Right ventricle myocardium superior (tissue), 1 donor: Measurements from ENCODE around the gene LCNL1. TPM values are rescaled to one million over a fixed set of nuclear protein-coding genes. Genes with fewer than 3 reads are reported as not detected.
"Not testable (repeated sequence)": the region's sequence is repeated elsewhere in the genome, so short reads cannot be mapped to it uniquely, and the experiment has no call there.

Experiments
- ATAC-seq: fragments of 200-7000 bp; cut with Tn5 transposase; one replicate; pipeline ENCODE4 v1.9.1; 2020; ENCODE audit warnings: mild to moderate bottlenecking; ENCODE audit not compliant: poor library complexity
- DNase-seq: peaks from one replicate; pipeline ENCODE4 v3.0.0-alpha.2; 2020
- intact Hi-C: fragments of 100-400 bp; cut with DNase I; formaldehyde crosslinking; loops from one replicate; pipeline ENCODE4 v1.11.2; 2022
- total RNA-seq: library from RNA; stranded (reverse); fragmentation: NEBNext Ultra II Directional; extraction: Animal tissue kit (Norgen Biotek cat#: 25700); gene quantifications from one replicate; pipeline ENCODE4 v1.2.1, GENCODE V29; 2021
- donor health status: DM: no; HTN: yes; CAD: no; lungs with severe emphysema.

LCNL1 gene
- total RNA-seq, 1 donor from 2014 or later: 9.7 TPM

- ATAC-seq: no peak
- intact Hi-C loops: no loop called here
These were observed 44.8 kb downstream of the LCNL1 start, which contains the start of gene ABCA2 for GRCh38 chr9:137027369-137028262. ABCA2 (minus strand) TSS chr9:137028237; CDS start chr9:137028140, 97 bp downstream.

GRCh38 chr9:137028263-137029057 lies 45.7 kb downstream of the LCNL1 start:
- ATAC-seq (peak; percentile 67), DNase-seq (peak; percentile 84)
- intact Hi-C loops: no loop called here

More at GRCh38 chr9:137027369-137028262, 44.8 kb downstream of the LCNL1 start, which contains the start of gene ABCA2:
- DNase-seq: no peak

- DNase-seq (peak; percentile 91), ATAC-seq (peak; percentile 80)
- intact Hi-C loops: no loop called here
These were observed 46.5 kb downstream of the LCNL1 start for GRCh38 chr9:137029058-137029936.

GRCh38 chr9:137030006-137030405 lies 47.2 kb downstream of the LCNL1 start:
- DNase-seq: no peak
- no peak for ATAC-seq
- intact Hi-C loops: no loop called here

GRCh38 chr9:137030538-137031527 lies 48.0 kb downstream of the LCNL1 start:
- ATAC-seq (no peak), DNase-seq (peak; percentile 72)
- intact Hi-C loops: no loop called here

- DNase-seq (no peak), ATAC-seq (no peak)
- intact Hi-C loops: no loop called here
These were observed 49.3 kb downstream of the LCNL1 start, which contains the start of gene FUT7 for GRCh38 chr9:137031904-137032640. FUT7 (minus strand) TSS chr9:137032088; CDS start chr9:137031991, 97 bp downstream.

GRCh38 chr9:137032858-137033257 lies 50.1 kb downstream of the LCNL1 start:
- intact Hi-C loops: no loop called here
- ATAC-seq (peak; percentile 9), DNase-seq (peak; percentile 88)

- ATAC-seq, intact Hi-C loops, DNase-seq: not testable (repeated sequence)
These were observed 50.7 kb downstream of the LCNL1 start for GRCh38 chr9:137033481-137033880.

GRCh38 chr9:137034039-137034708 lies 51.4 kb downstream of the LCNL1 start:
- DNase-seq (peak; percentile 81), ATAC-seq (peak; percentile 16)
- intact Hi-C loops: loop anchor here (2.0 kb wide), 1 partner anchor 87 kb away; no protein-coding TSS in a partner anchor

- peak; percentile 89 for DNase-seq
- peak; percentile 84 for ATAC-seq
- intact Hi-C loops: loop anchor here (1.0 to 2.0 kb wide), 2 partner anchors 88 to 248 kb away; no protein-coding TSS in a partner anchor
These were observed 52.1 kb downstream of the LCNL1 start for GRCh38 chr9:137034709-137035506.

Other genes with a start within 250 kb of the LCNL1 start
- 7.7 TPM for gene LCN10, start 240.1 kb upstream of the LCNL1 start, total RNA-seq
- 13.0 TPM for gene LCN6, start 234.5 kb upstream of the LCNL1 start, total RNA-seq
- gene LCN8, start 224.8 kb upstream of the LCNL1 start, total RNA-seq: not detected
- gene LCN15, start 218.5 kb upstream of the LCNL1 start, total RNA-seq: not detected
- 70.9 TPM for gene TMEM141, start 191.6 kb upstream of the LCNL1 start, total RNA-seq
- gene CCDC183, start 186.7 kb upstream of the LCNL1 start, total RNA-seq: 1.5 TPM
- 68.0 TPM for gene RABL6, start 175.0 kb upstream of the LCNL1 start, total RNA-seq
- gene AJM1, start 140.5 kb upstream of the LCNL1 start, total RNA-seq: 7.3 TPM
- 345 TPM for gene PHPT1, start 133.6 kb upstream of the LCNL1 start, total RNA-seq
- 13.2 TPM for gene MAMDC4, start 130.6 kb upstream of the LCNL1 start, total RNA-seq
- 325 TPM for gene EDF1, start 116.7 kb upstream of the LCNL1 start, total RNA-seq
- gene TRAF2, start 96.5 kb upstream of the LCNL1 start, total RNA-seq: 9.1 TPM
- gene FBXW5, start 38.3 kb upstream of the LCNL1 start, total RNA-seq: 142 TPM
- 1.1 TPM for gene C8G, start 37.8 kb upstream of the LCNL1 start, total RNA-seq
- 2.1 TPM for gene LCN12, start 30.7 kb upstream of the LCNL1 start, total RNA-seq
- gene PTGDS, start 5.5 kb upstream of the LCNL1 start, total RNA-seq: 6,152 TPM
- 19.4 TPM for gene PAXX, start 9.4 kb downstream of the LCNL1 start, total RNA-seq
- 2.7 TPM for gene CLIC3, start 13.6 kb downstream of the LCNL1 start, total RNA-seq
- gene ABCA2, start 45.2 kb downstream of the LCNL1 start, total RNA-seq: 26.7 TPM
- not detected for gene FUT7, start 49.1 kb downstream of the LCNL1 start, total RNA-seq
- gene NPDC1, start 63.2 kb downstream of the LCNL1 start, total RNA-seq: 59.1 TPM
- 1.9 TPM for gene ENTPD2, start 71.1 kb downstream of the LCNL1 start, total RNA-seq
- 0.22 TPM for gene SAPCD2, start 87.6 kb downstream of the LCNL1 start, total RNA-seq
- gene UAP1L1, start 94.5 kb downstream of the LCNL1 start, total RNA-seq: 11.3 TPM
- 20.3 TPM for gene MAN1B1, start 104.0 kb downstream of the LCNL1 start, total RNA-seq
- 153 TPM for gene DPP7, start 131.7 kb downstream of the LCNL1 start, total RNA-seq
- not detected for gene GRIN1, start 156.2 kb downstream of the LCNL1 start, total RNA-seq
- gene LRRC26, start 187.1 kb downstream of the LCNL1 start, total RNA-seq: not detected
- not detected for gene TMEM210, start 189.1 kb downstream of the LCNL1 start, total RNA-seq
- 33.9 TPM for gene ANAPC2, start 205.6 kb downstream of the LCNL1 start, total RNA-seq
- gene SSNA1, start 205.7 kb downstream of the LCNL1 start, total RNA-seq: 73.7 TPM
- gene TPRN, start 217.7 kb downstream of the LCNL1 start, total RNA-seq: 19.0 TPM
- 44.9 TPM for gene TMEM203, start 222.7 kb downstream of the LCNL1 start, total RNA-seq
- 5.5 TPM for gene NDOR1, start 222.7 kb downstream of the LCNL1 start, total RNA-seq
- gene RNF208, start 239.2 kb downstream of the LCNL1 start, total RNA-seq: 24.8 TPM
- not detected for gene CYSRT1, start 242.2 kb downstream of the LCNL1 start, total RNA-seq
- gene RNF224, start 244.5 kb downstream of the LCNL1 start, total RNA-seq: not detected
- gene SLC34A3, start 247.9 kb downstream of the LCNL1 start, total RNA-seq: not detected